ENCODE data around the gene ARMH3. TPM values are rescaled to one million over a fixed set of nuclear protein-coding genes. Genes with fewer than 3 reads are reported as not detected.
A peak's percentile ranks its signal among the peaks of the same experiment; 100 is the strongest.

Gene ARMH3
- polyA plus RNA-seq, 12 donors: 8.9 to 17.3 (median 14.3) TPM; not detected in 1

DNA sequence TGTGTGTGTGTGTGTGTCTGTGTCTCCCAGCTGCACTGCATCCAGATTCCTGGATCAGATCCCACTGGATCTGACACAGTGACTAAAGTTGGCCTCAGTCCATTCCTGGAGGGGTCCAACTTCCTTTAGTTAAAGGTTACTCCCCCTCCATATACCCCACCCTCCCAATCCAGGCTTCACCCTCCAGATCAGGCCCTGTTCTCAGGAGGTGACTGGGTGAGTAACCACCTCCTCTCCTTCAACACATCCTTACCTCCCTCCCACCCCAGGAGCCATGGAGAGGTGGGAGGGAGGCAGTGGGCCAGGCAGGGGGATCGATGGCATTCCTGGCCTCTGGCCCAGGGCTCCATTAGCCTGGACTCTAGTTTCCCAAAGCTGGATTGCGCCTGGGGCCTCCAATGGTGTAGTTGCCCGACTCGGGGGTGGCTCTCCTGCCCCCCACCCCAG lies 223.6 kb downstream of the ARMH3 start:
- DNase-seq: no peak

DNA sequence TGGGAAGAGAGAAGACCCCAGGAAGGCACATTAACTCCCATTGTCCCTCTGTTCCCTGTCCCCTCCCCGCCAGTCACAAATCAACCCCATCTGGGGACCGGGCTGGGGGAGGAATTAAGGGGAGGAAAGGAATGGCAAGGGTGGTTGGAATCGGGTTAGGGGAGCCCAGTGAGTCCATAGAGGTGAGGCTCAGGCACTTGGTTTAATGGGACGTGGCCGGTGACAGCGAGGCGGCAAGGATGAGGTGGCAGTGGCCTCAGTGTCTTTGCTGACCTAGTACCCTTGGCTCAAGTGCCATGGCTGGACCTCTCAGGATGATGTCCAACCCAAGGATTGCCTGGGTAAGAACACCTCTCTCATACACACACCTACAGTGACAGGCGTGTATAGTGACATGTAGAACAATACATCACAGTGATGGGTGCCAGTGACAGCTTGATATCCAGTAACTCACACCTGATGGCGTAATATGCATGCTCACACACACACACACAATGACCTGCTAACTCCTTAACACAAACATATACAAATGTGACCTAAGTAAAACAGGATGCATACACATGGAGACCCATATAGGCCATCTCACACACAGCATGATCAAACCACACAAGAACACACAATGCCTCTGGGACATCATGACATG lies 224.7 kb downstream of the ARMH3 start:
- no peak for DNase-seq

DNA sequence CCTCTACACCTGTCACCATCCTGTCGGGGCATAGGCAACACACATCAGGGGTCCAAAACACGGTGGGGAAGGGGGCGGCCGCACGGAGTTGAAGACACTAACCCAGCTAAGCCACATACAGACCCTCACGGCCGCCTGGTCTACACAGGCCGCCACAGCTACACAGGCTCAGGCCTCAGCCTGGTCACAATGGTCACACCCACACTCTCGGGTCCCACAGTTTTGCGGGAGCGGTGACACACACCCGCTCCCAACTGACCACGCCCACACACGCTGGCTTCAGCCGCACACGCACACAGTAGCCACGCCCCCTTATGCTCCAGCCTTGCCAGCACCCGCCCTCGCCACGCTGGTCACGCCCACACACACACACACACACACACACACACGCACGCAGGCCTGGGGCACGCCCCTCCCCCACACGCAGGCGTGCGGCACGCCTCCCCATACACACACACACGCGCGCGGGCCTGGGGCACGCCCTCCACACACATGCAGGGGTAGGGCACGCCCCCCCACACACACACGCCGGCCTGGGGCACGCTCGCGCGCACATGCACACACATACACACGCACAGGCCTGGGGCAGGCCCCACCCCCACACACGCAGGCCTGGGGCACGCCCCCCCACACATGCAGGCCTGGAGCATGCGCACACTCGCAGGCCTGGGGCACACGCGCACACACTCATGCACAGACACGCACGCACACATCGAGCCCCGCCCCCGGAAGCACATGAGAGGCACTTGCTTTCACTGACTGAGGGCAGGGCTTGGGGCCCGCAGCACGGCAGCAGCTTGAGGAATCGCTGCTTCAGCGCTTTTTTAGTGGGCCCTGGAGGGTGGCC lies 225.4 kb downstream of the ARMH3 start:
- DNase-seq: peak; percentile 89

DNA sequence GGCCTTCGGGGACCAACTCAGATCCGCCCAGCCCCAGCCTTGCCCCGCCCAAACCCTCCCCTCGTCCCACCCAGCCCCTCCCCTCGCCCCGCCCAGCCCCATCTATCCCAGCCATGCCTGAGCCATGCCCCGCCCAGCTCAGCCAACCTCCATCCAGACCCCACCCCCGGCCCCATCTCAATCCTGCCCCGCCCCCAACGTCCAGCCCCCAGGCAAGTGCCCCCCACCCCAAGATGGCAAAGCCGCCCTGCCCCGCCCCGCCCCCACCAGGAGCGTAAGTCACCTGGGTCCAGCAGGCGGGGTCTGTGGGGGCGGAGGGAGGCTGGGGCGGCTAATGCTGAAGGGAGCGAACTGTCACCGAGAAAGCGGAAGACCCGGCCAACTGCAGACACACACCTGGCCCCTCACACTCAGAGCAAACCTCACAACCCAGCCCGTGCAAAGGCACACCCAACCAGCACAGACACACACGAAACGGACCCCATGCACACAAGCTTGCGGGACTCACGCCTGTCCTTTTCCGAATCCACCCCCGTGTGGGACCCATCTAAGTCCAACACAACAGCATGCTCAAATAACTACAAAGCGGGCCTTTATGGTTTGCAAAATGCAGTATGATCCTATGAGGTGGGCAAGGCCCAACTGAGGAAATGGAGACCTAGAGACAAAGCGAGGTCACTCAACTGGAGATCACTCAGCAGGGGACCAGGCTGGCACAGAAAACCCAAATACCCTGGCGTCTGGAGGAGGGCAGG lies 226.2 kb downstream of the ARMH3 start:
- peak; percentile 46 for DNase-seq

DNA sequence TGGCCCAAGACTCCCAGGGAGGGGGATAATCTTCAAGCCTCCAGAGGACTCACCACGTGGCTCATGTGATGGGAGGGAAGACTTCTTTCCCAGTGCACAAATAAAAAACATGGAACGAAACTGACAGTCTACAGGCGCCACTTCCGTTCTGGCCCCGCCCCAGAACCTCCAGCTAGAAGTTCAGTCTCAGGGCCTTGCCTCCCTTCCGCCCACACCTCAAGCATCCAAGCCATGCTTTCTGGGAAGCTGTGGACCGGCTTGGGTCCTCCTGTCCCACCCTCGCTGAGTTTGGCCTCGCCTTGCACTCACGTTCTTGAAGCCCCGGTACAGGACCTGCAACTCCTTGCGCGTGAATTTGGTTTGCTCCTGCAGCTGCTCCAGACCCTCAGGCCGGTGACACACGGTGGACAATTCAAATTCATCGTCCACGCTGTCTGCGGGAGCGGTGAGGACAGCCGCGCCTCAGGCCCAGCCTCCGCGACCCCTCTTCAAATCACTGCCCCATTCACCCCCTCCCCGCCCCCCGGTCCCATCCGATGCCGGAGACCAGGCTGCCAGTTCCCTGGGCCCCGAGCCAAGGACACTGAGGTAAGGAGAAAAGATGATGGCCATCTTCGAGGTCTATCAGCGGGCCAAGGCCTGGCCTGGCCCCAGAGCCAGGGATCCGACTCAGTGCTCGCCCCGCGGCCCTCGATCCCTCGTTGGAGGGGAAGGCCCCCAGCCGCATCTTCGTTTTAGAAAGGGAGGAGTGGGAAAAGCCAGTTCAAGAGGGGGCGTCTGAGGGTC lies 227.0 kb downstream of the ARMH3 start:
- DNase-seq: no peak

DNA sequence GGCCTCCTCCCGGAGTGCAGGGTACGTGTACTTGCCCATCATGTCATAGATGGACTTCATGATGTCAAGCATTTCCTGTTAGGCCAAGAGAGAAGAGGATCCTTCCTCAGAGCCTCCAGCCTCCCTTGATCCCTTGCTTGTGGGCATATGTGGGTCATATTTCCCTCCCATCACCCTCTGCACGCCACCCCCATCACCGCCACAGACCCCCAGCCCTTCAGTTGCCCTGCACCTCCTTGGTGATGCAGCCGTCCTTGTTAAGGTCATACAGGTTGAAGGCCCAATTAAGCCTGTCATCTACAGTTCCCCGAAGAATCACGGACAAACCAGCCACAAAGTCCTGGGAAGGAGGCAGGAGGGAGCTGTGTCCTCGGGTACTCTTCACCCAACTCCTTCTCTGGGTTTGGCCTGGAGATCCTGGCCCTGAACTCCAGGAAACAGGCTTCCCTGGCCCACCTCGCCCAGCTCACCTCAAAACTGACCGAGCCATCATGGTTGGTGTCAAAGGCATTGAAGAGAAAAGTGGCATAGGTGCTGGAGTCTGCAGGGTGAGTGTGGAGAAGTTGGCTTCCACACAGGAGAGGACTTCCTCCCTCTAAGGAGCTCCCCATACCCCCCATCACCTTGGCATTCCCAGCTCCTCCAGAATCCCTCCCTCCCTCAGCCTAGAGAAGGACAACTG lies 227.9 kb downstream of the ARMH3 start:
- no peak for DNase-seq

DNA sequence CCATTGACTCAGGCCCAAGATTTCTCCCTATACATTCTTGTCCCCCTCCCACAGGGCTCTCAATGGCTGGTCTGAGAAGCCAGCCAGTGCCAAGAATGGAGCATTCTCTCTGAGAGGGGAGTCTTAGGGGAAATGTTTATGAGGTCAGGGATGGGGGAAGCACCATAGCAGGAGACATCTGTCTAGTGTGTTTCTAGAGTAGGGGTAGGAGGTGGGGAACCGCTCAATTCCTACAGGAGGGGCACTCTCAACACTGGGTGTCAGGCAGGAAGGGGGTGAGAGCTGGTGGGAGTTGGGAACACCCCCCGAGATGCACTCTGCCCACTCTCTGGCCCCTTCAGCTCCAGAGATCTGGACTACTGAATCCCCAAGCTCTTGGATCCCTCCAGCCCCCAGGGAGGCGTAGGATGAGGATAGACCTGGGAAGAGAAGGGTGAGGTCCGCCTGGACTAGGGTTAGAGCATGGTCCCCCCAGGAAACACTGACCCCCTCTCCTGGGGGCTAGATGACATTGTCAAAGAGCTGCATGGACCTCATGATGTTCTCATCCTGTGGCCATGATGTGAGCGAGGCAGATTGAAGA lies 229.0 kb downstream of the ARMH3 start:
- DNase-seq: no peak

DNA sequence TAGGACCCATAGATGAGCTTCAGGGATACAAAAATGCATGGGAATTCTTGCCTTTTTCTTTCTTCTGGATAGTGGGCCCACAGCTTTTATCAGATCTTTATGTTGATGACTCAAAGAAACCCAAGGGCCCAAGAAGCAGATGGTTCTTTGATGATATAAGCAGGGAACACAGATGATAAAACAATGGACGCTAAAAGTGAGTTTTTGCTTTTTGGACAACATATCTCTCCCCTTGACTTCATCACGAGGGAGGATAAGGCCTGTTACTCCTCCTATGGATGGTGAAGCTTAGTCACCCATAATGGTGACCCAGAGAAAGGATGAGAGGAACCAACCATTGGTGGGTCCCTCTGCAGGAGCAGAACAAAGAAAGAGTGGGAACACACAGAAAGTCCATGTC lies 231.2 kb downstream of the ARMH3 start:
- DNase-seq: no peak

DNA sequence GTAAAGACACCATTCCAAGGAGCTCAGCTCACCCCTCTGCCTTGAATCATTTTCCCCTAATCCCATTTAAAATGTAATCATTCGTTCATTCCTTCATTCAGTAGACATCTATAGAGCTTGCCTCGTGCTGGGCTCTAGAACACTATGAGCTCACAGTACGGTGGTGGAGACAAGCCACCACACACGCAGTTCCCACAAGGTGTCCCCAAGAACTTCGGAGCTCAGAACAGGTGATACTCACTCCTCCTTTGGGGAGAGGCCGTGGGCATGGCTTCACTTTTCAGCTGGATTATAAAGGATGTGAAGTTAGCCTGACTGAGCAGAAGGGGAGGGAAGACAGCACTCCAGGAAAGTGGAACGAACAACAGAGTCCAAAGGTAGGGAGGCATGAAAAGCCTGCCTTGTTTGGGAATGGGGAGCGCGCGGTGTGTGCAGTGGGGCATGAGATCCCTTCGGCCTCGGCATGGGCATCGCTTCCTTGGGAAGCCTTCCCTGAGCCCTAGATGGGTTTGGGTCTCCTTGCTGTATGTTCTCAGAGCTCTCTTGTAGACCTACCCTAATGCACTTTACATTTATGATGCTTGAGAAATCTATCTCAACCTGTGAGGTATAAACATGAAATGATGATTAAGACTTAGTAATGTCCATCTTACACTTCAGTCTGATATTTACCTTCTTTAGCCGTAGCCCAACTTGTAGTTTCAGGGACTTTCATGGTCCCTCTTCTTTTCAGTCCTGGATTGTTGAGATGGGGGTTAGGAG lies 236.9 kb downstream of the ARMH3 start:
- DNase-seq: no peak

DNA sequence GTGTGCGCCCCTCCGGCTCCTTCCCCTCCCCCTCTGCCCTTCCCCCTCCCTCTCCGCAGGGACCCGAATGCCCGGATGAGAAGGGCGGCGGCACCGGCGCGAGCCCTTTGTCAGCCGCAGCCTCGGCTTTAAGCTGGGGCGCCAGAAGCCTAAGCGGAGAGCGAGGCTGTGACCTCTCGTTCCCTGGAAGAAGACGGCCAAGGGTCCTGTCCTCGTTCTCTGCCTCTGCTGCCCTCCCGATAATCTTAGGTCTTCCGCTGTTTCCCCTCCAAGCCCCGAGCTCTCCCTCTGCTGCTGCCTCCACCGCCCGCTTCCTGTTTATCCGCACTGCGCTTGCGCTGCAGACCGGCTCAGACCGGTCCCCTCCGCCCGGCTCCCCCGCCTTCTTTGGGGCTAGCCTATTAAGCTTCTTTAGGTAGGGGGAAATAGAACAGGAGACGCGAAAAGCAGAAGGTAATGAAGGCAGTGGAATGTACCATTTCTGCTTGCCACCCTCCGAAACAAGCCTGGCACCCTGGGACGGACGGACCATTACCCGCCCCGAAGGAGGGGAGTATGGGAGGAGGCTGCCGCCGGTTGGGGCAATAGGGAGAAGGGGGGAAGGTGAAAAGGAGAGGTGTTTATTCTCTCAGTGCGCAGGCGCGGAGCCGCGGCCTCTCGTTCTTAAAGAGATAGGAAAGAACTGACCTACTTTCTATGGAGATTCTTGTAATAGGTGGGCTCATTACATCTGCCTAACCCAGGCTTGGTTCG lies 237.7 kb downstream of the ARMH3 start, which contains the start of gene OGA:
Gene OGA (minus strand): TSS at position 326 of the 753 bp plus-strand sequence. CDS start 422 bp downstream, outside the sequence.
- DNase-seq: peak; percentile 97

DNA sequence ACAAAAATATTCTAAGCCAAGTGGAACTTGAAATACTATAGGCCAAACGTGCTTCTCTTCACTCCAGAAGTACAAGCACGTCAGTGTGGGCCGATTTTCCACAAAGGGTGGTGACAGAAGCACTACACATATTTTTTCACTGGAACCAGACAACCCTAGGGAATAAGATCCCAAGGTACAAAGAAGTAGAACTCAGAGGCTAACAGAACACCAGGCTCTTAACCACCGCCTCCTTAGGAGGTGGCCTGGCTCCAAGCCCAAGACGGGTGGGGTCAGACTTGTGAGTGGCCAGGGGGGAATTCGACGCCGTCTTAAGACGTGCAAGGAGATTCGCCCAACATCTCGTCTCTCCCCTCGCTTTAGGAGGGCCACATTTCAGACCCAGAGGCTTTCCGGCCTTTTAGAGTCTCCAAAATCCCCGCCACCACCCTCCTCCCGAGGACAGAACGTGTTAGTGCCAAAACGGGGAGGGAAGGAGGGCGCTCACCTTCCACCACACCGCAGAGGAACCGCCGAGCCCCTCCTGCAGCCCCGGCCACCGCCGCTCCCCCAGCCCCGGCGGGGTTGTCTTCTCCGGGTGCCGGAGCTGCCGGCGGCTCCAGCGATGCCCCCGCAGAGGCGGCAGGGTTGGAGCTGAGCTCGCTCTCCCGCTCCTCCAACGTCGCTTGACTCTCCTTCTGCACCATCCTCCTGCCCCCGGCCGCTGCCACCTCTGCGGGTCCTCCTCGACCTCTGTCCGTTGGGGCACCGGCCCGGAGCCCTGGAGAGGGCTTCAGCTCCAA lies 238.4 kb downstream of the ARMH3 start:
- DNase-seq: peak; percentile 93

DNA sequence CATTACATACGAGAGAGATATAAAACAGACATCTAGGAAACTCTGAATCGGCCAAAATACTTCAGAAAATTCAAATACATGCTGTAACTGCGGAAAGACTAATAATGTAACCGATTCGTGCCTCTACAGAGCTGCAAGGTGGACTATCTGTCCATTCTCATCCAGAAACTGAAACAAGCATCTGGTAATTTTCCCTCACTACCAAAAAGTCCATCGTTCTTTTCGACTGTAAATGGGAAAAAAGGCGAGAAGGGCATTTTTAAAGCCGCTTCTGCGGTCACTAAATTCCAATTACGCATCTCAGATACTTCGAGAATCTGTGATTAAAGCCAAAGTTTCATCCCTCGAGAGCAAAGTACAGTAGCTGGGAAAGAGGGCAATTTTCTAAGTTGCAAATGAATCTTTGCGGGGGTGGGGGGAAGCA lies 239.0 kb downstream of the ARMH3 start:
- DNase-seq: no peak

DNA sequence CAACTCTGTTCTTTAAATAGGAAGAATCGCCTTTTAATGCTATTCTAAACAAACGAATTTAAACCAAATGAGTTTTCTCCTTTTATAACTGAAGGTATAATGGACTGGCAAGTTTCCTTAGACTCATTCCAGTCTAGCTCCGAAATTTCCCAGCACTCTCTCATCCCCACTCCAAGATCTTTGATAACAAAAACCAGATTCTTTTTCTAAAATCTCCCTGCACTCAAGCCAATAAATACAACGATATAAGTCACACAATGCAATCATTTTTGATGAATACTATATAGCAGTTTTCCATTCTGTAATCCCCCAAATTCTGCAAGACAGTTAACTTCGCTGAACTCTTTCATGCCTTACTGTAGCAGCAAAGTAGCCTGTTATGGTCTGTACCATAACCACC lies 239.6 kb downstream of the ARMH3 start:
- no peak for DNase-seq

DNA sequence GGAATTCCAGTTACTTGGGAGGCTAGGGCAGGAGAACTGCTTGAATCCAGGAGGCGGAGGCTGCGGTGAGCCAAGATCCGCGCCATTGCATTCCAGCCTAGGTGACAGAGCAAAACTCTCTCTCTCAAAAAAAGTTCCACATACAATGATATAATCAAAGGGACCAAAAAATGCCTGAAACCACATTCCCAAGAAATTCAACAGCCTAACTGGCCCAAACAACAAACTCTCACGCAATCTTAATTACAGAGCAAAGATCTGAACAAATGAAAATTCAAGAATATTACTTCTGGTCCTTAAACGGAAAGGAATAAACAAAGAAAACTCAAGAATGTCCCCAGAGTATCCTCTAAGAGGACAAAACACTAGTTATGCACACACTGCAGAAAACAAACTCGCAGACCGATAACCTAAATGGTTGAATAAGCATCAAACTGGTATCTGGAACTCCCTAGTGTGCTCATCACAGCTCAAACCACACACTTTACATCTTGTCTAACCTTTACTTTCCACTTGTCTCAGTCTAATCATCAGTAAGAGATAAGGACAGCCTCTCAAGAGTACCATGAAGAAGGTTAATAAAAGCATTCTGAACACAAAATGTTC lies 241.4 kb downstream of the ARMH3 start:
- DNase-seq: no peak

DNA sequence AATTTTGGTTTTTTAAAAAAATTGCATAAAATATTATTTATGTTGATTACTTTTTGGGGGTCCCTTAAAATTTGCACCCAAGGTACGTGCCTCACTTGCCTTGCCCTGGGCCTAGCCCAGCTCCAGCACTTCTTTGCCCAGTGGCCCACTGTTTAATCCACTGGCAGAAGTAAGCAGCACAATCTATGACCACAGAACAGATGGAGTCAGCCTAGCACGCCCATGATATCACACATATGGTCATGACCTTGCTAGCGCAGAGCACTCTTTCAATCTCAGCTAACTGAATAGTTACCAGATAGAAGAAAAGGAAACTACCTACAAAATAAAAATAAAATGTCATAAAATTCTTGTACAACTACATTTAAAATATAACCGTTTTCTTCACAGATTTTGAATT lies 243.4 kb downstream of the ARMH3 start:
- no peak for DNase-seq

DNA sequence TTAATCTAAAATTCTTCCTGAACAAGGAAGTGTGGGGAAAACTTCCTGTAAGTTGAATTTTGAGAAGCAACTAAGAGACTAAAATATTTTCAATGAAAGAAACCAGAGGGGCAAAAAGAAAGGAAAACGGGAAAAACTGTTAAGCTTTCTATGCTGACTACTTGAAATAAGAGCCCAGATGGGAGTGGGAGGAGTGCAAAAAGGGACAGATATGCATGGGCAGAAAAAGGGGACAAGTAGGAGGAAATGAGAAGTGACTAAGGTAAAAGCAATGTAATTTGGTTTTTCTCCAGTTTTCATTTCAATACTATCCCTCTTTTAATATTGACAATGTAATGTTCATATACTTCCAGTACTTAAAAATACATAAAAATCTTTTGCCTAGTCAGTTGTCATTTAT lies 248.8 kb downstream of the ARMH3 start:
- no peak for DNase-seq

DNA sequence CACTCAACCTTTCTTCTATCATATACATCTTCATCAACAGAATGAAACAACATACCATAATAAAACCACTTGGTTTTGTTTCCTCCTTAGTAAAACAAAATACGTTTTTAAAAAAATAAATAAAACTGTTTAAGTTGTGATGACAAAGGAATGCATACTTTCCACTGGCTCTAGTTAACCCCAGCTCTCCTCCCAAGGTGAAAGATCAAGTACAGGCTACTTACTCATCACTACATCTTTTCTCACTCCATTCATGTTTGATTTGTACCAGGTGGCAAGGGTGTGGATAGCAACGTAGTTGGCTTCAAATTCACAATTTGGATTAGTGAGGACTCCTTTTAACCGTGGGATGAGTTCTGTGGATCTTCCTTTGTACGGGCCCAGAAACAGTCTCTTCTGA lies 252.5 kb downstream of the ARMH3 start:
- no peak for DNase-seq
